GM19239 (cell line): ENCODE measurements around the gene ASIC4.

Experiments
- DNase-seq: peaks from one replicate; pipeline ENCODE4 v3.0.0; 2011; ENCODE audit warnings: low spot score; ENCODE audit not compliant: insufficient read length
- FAIRE-seq: peaks from 2 replicates; lab custom pipeline; 2011; peaks lifted over from hg19 to GRCh38; lab: Jason Lieb, UNC

ASIC4 gene

GRCh38 chr2:219561179-219562048, 47.1 kb downstream of the ASIC4 start:
- DNase-seq (no peak), FAIRE-seq (no peak)

GRCh38 chr2:219562049-219563020, 48.1 kb downstream of the ASIC4 start:
- FAIRE-seq (no peak), DNase-seq (no peak)

GRCh38 chr2:219563271-219563928, 49.1 kb downstream of the ASIC4 start:
- FAIRE-seq, result no peak

GRCh38 chr2:219565130-219566080, 51.1 kb downstream of the ASIC4 start:
- FAIRE-seq, result no peak
- DNase-seq, result no peak

More at GRCh38 chr2:219563271-219563928, 49.1 kb downstream of the ASIC4 start:
- no peak for DNase-seq

- DNase-seq (no peak), FAIRE-seq (no peak)
These were observed 52.4 kb downstream of the ASIC4 start for GRCh38 chr2:219566640-219567039.

- DNase-seq (no peak), FAIRE-seq (no peak)
These were observed 52.8 kb downstream of the ASIC4 start for GRCh38 chr2:219567131-219567530.

- FAIRE-seq (no peak), DNase-seq (no peak)
These were observed 53.6 kb downstream of the ASIC4 start for GRCh38 chr2:219567791-219568361.

- FAIRE-seq, result no peak
- no peak for DNase-seq
These were observed 54.8 kb downstream of the ASIC4 start for GRCh38 chr2:219569041-219569440.

GRCh38 chr2:219569635-219570034, 55.4 kb downstream of the ASIC4 start:
- no peak for DNase-seq
- no peak for FAIRE-seq

- no peak for FAIRE-seq
- no peak for DNase-seq
These were observed 56.1 kb downstream of the ASIC4 start for GRCh38 chr2:219570194-219570923.

- no peak for DNase-seq
- no peak for FAIRE-seq
These were observed 56.6 kb downstream of the ASIC4 start for GRCh38 chr2:219570924-219571310.

GRCh38 chr2:219571311-219572236, 57.3 kb downstream of the ASIC4 start, which contains the start of gene OBSL1:
Gene OBSL1, minus strand, starts transcription at chr2:219571539. Its CDS starts 307 bp downstream, at chr2:219571232.
- FAIRE-seq (no peak), DNase-seq (no peak)

GRCh38 chr2:219572237-219573001, 58.1 kb downstream of the ASIC4 start, which contains the start of gene INHA:
Gene INHA, plus strand, starts transcription at chr2:219572310. Its CDS starts 65 bp downstream, at chr2:219572375.
- FAIRE-seq (no peak), DNase-seq (no peak)

GRCh38 chr2:219573166-219573565, 58.9 kb downstream of the ASIC4 start:
- DNase-seq, result no peak
- FAIRE-seq, result no peak

GRCh38 chr2:219574484-219575311, 60.4 kb downstream of the ASIC4 start:
- FAIRE-seq, result no peak
- no peak for DNase-seq
